ENCODE measurements around the gene LIN54. TPM values are rescaled to one million over a fixed set of nuclear protein-coding genes. Genes with fewer than 3 reads are reported as not detected.

LIN54 gene
- total RNA-seq, 1 donor from 2014 or later, result 12.3 TPM

Other genes with a start within 250 kb of the LIN54 start
- 20.6 to 25.9 TPM (median 22.6 TPM) in 3 replicates for gene SCD5, start 212.0 kb downstream of the LIN54 start, total RNA-seq
- gene SEC31A, start 119.7 kb downstream of the LIN54 start, total RNA-seq, result 406 to 470 TPM (median 421 TPM) in 3 replicates
- gene THAP9, start 110.1 kb downstream of the LIN54 start, total RNA-seq, result 3.0 to 4.3 TPM (median 3.6 TPM) in 3 replicates
- gene COPS4, start 24.4 kb upstream of the LIN54 start, total RNA-seq, result 30.6 to 37.5 TPM (median 31.8 TPM) in 3 replicates
- 0.51 TPM in 1 of 3 replicates, not detected in the others for gene PLAC8, start 103.9 kb upstream of the LIN54 start, total RNA-seq